Astrocyte of the cerebellum (primary cell): Measurements from ENCODE around the gene CLDND2.

Experiments used
- DNase-seq: peaks from one replicate; pipeline ENCODE4 v3.0.0-alpha.2; 2011; ENCODE audit warnings: low read depth
- H3K4me3 ChIP-seq: 2 replicates; pipeline ENCODE4 v1.5.1; 2011; ENCODE audit warnings: mild to moderate bottlenecking, low read depth, low read length, moderate library complexity
- in situ Hi-C: cut with HindIII; loops from 2 replicates; pipeline ENCODE4 v1.10.0; 2017; ENCODE audit warnings: low sequenced_read_pairs
- TF ChIP-seq, protein P1 (sequence below): IDR thresholded peaks from 2 replicates; pipeline ENCODE4 v1.5.1; 2012; ENCODE audit warnings: low read length, low read depth, moderate library complexity, mild to moderate bottlenecking; ENCODE audit errors: missing control alignments

CLDND2 gene

DNA sequence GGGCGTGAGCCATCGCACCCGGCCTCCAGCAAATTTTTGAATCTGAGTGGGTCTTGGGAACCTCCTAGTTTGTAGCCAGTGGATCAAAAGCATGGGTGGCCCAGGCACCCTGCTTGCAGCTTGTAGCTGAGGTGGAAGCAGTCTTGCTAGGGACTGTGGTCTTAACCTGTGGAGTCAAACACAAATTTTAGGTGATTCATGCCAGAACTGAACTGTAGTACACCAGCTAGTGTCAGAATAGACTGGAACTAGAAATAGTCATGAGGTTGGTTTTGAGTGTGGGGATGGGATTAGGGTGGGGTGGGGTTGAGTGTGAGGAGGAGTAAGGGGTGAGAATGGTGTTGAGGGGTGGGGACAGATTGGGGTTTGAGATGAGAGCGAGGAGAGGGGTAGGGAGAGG, 13.2 kb upstream of the CLDND2 start:
- TF ChIP-seq, protein P1, sequence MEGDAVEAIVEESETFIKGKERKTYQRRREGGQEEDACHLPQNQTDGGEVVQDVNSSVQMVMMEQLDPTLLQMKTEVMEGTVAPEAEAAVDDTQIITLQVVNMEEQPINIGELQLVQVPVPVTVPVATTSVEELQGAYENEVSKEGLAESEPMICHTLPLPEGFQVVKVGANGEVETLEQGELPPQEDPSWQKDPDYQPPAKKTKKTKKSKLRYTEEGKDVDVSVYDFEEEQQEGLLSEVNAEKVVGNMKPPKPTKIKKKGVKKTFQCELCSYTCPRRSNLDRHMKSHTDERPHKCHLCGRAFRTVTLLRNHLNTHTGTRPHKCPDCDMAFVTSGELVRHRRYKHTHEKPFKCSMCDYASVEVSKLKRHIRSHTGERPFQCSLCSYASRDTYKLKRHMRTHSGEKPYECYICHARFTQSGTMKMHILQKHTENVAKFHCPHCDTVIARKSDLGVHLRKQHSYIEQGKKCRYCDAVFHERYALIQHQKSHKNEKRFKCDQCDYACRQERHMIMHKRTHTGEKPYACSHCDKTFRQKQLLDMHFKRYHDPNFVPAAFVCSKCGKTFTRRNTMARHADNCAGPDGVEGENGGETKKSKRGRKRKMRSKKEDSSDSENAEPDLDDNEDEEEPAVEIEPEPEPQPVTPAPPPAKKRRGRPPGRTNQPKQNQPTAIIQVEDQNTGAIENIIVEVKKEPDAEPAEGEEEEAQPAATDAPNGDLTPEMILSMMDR: no peak
- in situ Hi-C loops: no loop called here
- no peak for DNase-seq
- no peak overlapping the region for H3K4me3 ChIP-seq

DNA sequence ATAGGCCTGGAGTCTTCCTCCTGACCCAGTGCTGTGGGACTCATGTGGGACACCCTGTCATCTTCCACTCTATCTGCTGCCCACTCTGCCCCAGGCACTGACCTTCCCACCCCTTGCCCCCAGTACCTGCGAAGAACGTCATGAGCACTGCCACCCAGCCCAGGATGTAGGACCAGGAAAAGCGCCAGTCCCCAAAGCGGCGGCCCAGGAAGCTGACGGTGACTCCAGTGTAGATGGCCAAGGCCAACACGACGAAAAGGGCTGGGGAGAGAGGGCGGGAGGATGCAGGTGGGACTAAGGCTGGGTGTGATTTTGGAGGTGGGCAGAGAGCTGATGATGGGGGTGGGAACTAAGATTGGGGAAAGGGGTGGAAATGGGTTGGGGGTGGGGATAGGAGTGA, 11.6 kb upstream of the CLDND2 start:
- TF ChIP-seq, protein P1: no peak
- in situ Hi-C loops: no loop called here
- no peak for DNase-seq
- H3K4me3 ChIP-seq: no peak overlapping the region

DNA sequence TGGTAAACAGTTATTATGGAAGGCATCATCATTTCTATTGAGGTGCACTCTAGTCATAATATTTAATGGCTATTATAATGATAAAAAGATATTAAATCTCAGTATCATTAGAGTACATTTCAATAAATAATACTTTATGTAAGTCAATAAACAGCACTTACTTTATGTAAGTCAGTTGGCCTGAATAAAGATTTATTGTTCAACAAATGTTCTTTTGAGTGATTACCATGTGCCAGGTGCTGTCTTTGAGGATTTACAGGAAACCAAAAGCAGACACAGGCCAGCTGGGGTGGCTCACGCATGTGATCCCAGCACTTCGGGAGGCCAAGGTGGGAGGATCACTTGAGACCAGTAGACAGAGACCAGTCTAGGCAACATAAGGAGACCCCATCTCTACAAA, 8.6 kb upstream of the CLDND2 start:
- TF ChIP-seq, protein P1: no peak
- DNase-seq: no peak
- in situ Hi-C loops: no loop called here
- no peak overlapping the region for H3K4me3 ChIP-seq

DNA sequence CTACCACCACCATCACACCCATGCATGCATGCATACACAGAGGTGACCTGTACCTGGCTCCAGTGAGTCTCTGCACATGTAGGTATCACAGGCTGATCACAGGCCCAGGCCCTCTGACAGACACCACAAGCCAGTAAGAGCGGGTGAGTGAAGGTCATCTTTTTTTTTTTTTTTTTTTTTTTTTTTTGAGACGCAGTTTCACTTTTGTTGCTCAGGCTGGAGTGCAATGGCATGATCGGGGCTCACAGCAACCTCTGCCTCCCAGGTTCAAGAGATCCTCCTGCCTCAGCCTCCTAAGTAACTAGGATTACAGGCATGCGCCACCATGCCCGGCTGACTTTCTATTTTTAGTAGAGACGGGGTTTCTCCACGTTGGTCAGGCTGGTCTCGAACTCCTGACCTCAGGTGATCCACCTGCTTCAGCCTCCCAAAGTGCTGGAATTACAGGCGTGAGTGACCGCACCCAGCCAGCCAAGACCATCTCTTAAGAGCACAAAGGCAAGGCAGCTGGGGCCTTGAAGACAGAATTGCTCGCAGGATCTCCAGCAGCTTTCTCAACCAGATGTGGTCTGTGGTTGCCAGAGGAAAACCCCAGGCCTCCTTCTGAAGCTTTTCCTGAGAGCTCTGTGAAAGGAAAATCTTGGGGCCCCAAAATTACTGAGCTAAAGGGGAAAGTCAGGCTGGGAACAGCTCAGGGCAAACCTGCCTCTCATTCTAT, 6.9 kb upstream of the CLDND2 start:
- in situ Hi-C loops: no loop called here
- no peak overlapping the region for H3K4me3 ChIP-seq
- no peak for DNase-seq
- TF ChIP-seq, protein P1: no peak

DNA sequence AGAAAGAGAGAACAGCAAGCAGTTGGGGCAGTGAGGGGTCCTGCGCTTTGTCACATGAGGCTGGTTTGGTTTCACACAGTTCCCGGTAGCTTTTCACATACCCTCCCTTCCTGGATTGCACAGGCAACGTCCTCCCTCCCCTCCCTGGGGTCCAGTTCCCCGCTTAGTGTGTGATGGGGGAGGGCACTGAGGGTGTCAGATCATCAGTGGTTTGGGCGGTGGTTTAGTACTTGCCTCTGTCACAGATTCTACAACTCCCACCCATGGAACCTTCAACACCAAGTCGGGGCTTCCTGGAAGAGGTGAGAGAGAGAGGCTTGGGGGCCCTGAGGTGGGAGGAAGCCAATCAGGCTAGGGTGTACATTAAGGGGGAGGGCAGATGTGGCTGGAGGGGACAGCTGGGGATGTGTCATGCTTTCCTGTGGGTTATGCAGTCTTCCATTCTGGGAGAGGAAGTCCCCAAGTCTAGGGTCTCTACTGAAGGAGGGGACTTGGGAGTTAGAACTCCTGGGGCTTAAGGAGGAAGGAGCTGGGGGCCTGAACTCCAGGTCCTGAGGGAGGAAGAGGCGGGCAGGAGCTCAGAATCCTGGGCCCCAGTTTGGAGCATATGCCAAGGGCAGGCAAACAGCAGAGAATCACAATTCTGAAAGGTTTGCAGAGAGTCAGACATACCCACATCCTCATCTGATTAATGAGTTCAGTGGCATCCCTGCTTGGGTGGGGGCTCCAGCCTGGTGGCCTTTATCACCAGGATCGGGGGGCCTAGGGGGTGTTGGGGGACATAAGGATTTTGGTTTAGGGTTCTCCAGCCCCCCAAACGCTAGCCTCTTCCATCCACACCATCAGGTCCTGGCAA, 4.1 kb upstream of the CLDND2 start, which contains the start of gene NKG7:
Gene NKG7, minus strand, starts transcription at position 6 of the 856 bp plus-strand sequence. CDS start 119 bp downstream, outside the sequence.
- no peak within 1 kb of the TSS for H3K4me3 ChIP-seq
- DNase-seq: no peak
- in situ Hi-C loops: no loop called here
- TF ChIP-seq, protein P1: no peak

DNA sequence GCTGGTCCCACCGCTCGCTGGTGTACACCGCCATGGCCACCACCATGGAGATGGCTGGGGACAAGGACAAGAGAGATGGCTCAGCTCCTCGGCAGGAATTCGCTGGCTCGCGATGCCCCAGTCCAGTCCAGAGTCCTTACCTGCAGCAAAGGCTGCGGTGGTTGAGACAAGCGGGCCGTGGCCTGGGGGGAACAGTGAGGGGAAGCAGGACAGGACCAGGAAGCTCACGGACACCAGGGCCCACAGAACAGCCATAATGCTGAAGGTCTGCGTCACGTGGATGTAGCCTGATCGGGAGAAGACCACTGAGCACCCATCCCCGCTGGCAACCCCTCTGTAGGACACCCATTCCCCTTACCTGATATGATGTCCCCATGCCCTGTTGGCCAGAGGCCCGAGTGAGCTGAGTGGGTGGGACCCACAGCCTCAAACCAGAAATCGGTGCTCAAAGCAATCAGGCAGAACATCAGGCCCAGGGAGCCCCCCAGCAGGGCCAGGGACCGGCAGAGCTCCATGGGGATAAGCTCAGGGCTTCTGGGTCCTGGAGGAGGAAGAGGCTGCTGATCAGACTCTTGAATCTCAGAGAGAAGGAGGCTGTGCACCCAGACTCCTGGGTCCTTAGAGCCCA, 3.3 kb upstream of the CLDND2 start:
- H3K4me3 ChIP-seq: no peak overlapping the region
- TF ChIP-seq, protein P1: no peak
- no peak for DNase-seq
- in situ Hi-C loops: no loop called here
